ENCODE measurements around the gene GJA4.
"Not testable (repeated sequence)": the region's sequence is repeated elsewhere in the genome, so short reads cannot be mapped to it uniquely, and the experiment has no call there.

Gene GJA4

DNA sequence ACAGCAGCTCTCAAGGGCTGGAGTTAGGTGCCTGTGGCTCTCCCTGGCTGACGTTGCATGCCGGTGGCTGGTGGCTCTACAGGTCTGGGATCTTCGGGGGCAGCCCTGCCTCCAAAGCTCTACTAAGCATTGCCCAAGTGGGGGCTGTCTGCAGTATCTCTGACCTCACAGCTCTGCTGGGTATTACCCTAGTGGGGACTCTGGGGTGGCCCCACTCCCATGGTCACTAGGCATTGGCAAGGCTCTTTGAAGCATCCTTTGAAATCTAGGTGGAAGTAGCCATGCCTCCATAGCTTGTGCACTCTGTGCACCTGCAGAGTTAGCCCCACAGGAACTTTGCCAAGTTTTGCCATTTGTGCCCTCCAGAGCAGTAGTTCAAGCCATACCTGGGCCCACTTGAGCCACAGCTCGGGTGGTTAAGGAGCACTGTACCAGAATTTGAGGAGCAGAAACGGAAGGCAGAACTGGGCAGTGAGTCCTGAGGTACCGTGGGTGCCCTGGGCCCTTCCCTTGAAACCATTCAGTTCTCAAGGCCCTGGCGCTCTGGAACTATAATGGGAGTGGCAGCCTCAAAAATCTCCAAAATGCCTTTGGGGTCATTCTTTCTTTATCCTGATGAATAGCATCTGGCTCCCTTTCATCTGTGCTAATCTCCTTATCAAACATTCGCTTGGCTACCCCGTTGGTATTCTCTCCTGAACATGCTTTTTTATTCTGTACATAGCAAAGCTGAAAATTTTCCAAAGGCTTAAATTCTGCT lies 15.4 kb downstream of the GJA4 start:
- no peaks in the 10 kb centered on the region for H3K4me1 ChIP-seq (ENCODE audit: insufficient read depth, low read length)

DNA sequence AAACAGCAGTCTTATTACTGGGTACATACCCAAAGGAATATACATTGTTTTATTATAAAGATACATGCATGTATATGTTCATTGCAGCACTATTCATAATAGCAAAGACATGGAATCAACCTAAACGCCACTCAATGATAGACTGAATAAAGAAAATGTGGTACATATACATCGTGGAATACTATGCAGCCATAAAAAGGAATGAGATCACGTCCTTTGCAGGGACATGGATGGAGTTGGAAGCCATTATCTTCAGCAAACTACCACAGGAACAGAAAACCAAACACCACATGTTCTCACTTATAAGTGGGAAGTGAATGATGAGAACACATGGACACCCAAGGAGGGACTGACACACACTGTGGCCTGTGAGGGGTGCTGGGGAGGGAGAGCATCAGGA lies 18.0 kb downstream of the GJA4 start:
- H4K20me1 ChIP-seq (ENCODE audit: insufficient read depth, low read length); H3K9ac ChIP-seq (ENCODE audit: low read depth, low read length); H3K9me3 ChIP-seq (ENCODE audit: insufficient read depth, low read length, severe bottlenecking); H3K27ac ChIP-seq (ENCODE audit: low read length); H3K27me3 ChIP-seq (ENCODE audit: insufficient read depth, low read length, poor library complexity); H3K4me2 ChIP-seq (ENCODE audit: insufficient read depth, low read length); ATAC-seq (ENCODE audit: insufficient read depth, low read depth); H3K79me2 ChIP-seq (ENCODE audit: insufficient read depth, low read length); DNase-seq; H3K4me3 ChIP-seq (ENCODE audit: low read depth in 1 of 2, low read length in 2 of 2); H2AFZ ChIP-seq (ENCODE audit: low read depth, low read length); H3K4me1 ChIP-seq (ENCODE audit: insufficient read depth, low read length); H3K36me3 ChIP-seq (ENCODE audit: insufficient read depth, low read length): not testable (repeated sequence)

More for the DNA sequence above, 15.4 kb downstream of the GJA4 start:
- Histone ChIP-seq H3K4me2 (ENCODE audit: insufficient read depth, low read length) (no peak overlapping the region), H3K79me2 (ENCODE audit: insufficient read depth, low read length) (no peaks in the 10 kb centered on the region), H3K27me3 (ENCODE audit: insufficient read depth, low read length, poor library complexity) (peaks cover 4% of the 10 kb centered on the region), H3K4me3 (ENCODE audit: low read depth in 1 of 2, low read length in 2 of 2) (no peak overlapping the region), H2AFZ (ENCODE audit: low read depth, low read length) (no peak overlapping the region), H3K9ac (ENCODE audit: low read depth, low read length) (no peak overlapping the region), H3K36me3 (ENCODE audit: insufficient read depth, low read length) (no peaks in the 10 kb centered on the region), H4K20me1 (ENCODE audit: insufficient read depth, low read length) (no peaks in the 10 kb centered on the region), H3K9me3 (ENCODE audit: insufficient read depth, low read length, severe bottlenecking) (no peaks in the 10 kb centered on the region), H3K27ac (ENCODE audit: low read length) (no peak overlapping the region)
- TF ChIP-seq, protein P1, sequence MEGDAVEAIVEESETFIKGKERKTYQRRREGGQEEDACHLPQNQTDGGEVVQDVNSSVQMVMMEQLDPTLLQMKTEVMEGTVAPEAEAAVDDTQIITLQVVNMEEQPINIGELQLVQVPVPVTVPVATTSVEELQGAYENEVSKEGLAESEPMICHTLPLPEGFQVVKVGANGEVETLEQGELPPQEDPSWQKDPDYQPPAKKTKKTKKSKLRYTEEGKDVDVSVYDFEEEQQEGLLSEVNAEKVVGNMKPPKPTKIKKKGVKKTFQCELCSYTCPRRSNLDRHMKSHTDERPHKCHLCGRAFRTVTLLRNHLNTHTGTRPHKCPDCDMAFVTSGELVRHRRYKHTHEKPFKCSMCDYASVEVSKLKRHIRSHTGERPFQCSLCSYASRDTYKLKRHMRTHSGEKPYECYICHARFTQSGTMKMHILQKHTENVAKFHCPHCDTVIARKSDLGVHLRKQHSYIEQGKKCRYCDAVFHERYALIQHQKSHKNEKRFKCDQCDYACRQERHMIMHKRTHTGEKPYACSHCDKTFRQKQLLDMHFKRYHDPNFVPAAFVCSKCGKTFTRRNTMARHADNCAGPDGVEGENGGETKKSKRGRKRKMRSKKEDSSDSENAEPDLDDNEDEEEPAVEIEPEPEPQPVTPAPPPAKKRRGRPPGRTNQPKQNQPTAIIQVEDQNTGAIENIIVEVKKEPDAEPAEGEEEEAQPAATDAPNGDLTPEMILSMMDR (IDR thresholded peaks at IDR 0.05; ENCODE audit: borderline replicate concordance, extremely low read depth, low read length, poor library complexity, severe bottlenecking): no peak
- no peak for TF ChIP-seq EZH2 (IDR thresholded peaks at IDR 0.05; ENCODE audit: borderline replicate concordance, low read depth, low read length, severe bottlenecking)
- ATAC-seq (ENCODE audit: insufficient read depth, low read depth) (no peak), DNase-seq (no peak)

DNA sequence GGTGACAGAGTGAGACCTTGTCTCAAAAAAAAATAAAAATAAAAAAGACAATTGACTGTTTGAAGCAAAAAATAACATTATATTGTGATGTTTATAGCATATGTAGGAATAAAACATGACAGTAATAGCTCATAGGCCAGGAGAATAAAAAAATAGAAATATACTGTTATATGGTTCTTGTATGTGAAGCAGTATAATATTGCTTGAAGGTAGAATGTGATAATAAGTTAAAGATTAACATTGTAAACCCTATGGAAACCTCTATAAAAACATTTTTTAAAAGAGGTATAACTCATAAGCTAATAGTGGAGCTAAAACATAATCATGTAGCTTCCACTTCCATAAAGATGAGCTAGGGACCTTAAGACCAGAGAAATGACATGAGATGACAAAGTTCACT lies 23.5 kb downstream of the GJA4 start:
- DNase-seq: no peak
- Histone ChIP-seq H2AFZ (ENCODE audit: low read depth, low read length) (no peak overlapping the region), H4K20me1 (ENCODE audit: insufficient read depth, low read length) (no peaks in the 10 kb centered on the region), H3K9me3 (ENCODE audit: insufficient read depth, low read length, severe bottlenecking) (no peaks in the 10 kb centered on the region), H3K79me2 (ENCODE audit: insufficient read depth, low read length) (no peaks in the 10 kb centered on the region), H3K4me1 (ENCODE audit: insufficient read depth, low read length) (no peaks in the 10 kb centered on the region), H3K9ac (ENCODE audit: low read depth, low read length) (no peak overlapping the region), H3K4me3 (ENCODE audit: low read depth in 1 of 2, low read length in 2 of 2) (no peak overlapping the region), H3K36me3 (ENCODE audit: insufficient read depth, low read length) (no peaks in the 10 kb centered on the region), H3K27me3 (ENCODE audit: insufficient read depth, low read length, poor library complexity) (no peaks in the 10 kb centered on the region), H3K4me2 (ENCODE audit: insufficient read depth, low read length) (no peak overlapping the region), H3K27ac (ENCODE audit: low read length) (no peak overlapping the region)
- no peak for ATAC-seq (ENCODE audit: insufficient read depth, low read depth)
- TF ChIP-seq EZH2 (IDR thresholded peaks at IDR 0.05; ENCODE audit: borderline replicate concordance, low read depth, low read length, severe bottlenecking): no peak
- TF ChIP-seq, protein P1 (IDR thresholded peaks at IDR 0.05; ENCODE audit: borderline replicate concordance, extremely low read depth, low read length, poor library complexity, severe bottlenecking): no peak

DNA sequence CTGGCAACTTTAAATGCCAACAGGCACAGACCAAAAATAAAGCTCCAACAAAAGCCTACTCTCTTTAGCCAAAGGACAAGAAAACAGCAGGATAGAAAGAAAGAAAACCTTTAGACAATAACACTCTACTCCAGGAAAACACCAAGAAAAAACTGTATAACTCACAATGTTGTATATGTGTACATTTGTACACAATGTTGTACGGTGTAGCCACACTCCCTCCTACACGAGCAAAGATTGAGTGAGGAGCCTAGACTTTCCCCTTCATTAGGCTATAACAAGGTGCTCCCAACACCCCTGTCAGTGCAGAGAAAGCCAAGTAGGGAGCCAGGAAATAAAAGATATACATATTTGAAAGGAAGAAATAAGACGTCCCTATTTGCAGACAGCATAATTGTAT lies 24.0 kb downstream of the GJA4 start:
- TF ChIP-seq, protein P1 (IDR thresholded peaks at IDR 0.05; ENCODE audit: borderline replicate concordance, extremely low read depth, low read length, poor library complexity, severe bottlenecking): no peak
- no peak for TF ChIP-seq EZH2 (IDR thresholded peaks at IDR 0.05; ENCODE audit: borderline replicate concordance, low read depth, low read length, severe bottlenecking)
- H3K36me3 ChIP-seq (ENCODE audit: insufficient read depth, low read length): no peaks in the 10 kb centered on the region

DNA sequence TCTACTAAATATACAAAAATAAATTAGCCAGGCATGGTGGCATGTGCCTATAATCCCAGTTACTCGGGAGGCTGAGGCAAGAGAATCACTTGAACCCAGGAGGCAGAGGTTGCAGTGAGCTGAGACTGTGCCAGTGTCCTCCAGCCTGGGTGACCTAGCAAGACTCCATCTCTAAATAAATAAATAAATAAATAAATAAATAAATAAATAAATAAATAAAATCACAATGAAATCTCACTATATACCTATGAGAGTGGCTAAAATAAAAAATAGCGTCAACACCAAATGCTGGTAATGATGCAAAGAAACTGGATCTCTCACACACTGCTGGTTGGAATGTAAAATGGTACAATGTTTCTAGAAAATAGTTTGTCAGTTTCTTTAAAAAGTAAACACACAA lies 26.1 kb downstream of the GJA4 start:
- H3K27ac ChIP-seq (ENCODE audit: low read length); ATAC-seq (ENCODE audit: insufficient read depth, low read depth); H3K79me2 ChIP-seq (ENCODE audit: insufficient read depth, low read length); H3K27me3 ChIP-seq (ENCODE audit: insufficient read depth, low read length, poor library complexity); H4K20me1 ChIP-seq (ENCODE audit: insufficient read depth, low read length); H3K4me3 ChIP-seq (ENCODE audit: low read depth in 1 of 2, low read length in 2 of 2); H3K9me3 ChIP-seq (ENCODE audit: insufficient read depth, low read length, severe bottlenecking); H3K36me3 ChIP-seq (ENCODE audit: insufficient read depth, low read length); H3K9ac ChIP-seq (ENCODE audit: low read depth, low read length); DNase-seq; H2AFZ ChIP-seq (ENCODE audit: low read depth, low read length); H3K4me1 ChIP-seq (ENCODE audit: insufficient read depth, low read length); H3K4me2 ChIP-seq (ENCODE audit: insufficient read depth, low read length): not testable (repeated sequence)

More for the DNA sequence above, 24.0 kb downstream of the GJA4 start:
- Histone ChIP-seq H4K20me1 (ENCODE audit: insufficient read depth, low read length) (no peaks in the 10 kb centered on the region), H3K4me3 (ENCODE audit: low read depth in 1 of 2, low read length in 2 of 2) (no peak overlapping the region), H3K9ac (ENCODE audit: low read depth, low read length) (no peak overlapping the region), H3K9me3 (ENCODE audit: insufficient read depth, low read length, severe bottlenecking) (no peaks in the 10 kb centered on the region), H3K79me2 (ENCODE audit: insufficient read depth, low read length) (no peaks in the 10 kb centered on the region), H3K27ac (ENCODE audit: low read length) (no peak overlapping the region), H3K27me3 (ENCODE audit: insufficient read depth, low read length, poor library complexity) (no peaks in the 10 kb centered on the region), H3K4me1 (ENCODE audit: insufficient read depth, low read length) (no peaks in the 10 kb centered on the region), H3K4me2 (ENCODE audit: insufficient read depth, low read length) (no peak overlapping the region), H2AFZ (ENCODE audit: low read depth, low read length) (no peak overlapping the region)
- no peak for DNase-seq
- ATAC-seq (ENCODE audit: insufficient read depth, low read depth): no peak

Measured in DND-41 (cell line).